ENCODE data around the gene DNAH2.

The DNAH2 gene

GRCh38 chr17:7720125-7720524, 2.6 kb downstream of the DNAH2 start:
- DNase-seq (ENCODE audit: insufficient read length, low spot score) = no peak
- no peak for FAIRE-seq

- DNase-seq (ENCODE audit: insufficient read length, low spot score) (no peak), FAIRE-seq (no peak)
Observed at GRCh38 chr17:7721612-7722011, 4.1 kb downstream of the DNAH2 start.

- FAIRE-seq = no peak
- DNase-seq (ENCODE audit: insufficient read length, low spot score) = no peak
Observed at GRCh38 chr17:7727886-7728285, 10.3 kb downstream of the DNAH2 start.

GRCh38 chr17:7729816-7730215, 12.3 kb downstream of the DNAH2 start:
- FAIRE-seq (no peak), DNase-seq (ENCODE audit: insufficient read length, low spot score) (no peak)

DNA sequence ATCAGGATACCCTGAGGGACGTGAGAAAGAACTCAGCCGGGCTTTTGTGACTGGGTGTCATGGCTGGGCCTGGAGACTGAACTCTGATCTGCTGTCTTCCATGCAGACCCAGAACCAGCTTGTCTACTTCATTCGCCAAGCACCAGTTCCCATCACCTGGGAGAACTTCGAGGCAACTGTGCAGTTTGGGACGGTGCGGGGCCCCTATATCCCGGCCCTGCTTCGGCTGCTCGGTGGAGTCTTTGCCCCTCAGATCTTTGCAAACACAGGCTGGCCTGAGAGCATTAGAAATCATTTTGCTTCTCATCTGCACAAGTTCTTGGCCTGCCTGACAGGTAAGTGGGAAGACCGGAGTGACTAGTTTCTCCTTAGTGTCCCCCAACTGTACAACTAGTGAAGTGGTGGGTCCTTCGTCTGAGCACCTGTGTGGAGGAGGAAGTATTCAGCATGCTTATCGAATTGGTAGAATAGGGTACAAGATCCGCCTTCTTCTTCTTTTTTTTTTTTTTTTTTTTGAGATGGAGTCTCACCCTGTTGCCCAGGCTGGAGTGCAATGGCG, 15.5 kb downstream of the DNAH2 start:
- no peak for FAIRE-seq
- no peak for DNase-seq (ENCODE audit: insufficient read length, low spot score)

DNA sequence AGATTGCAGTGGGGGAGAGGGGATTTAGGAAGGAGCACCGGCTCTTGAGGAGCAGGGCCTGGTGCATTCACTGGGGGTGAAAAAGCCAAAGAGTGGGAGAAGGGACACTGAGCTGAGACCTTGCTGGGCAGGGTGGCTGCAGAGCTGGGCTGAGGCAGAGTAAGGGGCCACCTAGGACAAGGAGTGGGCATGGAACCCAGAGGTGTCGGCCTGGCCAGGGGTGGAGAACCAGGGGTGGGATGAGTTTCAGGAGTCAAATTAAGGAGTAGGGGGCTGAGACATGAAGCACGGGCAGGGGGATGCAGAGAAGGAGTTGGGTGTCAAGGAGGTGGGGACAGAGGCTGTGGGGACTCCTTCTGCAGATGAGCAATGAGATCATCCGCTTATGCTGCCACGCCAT, 20.1 kb downstream of the DNAH2 start:
- DNase-seq (ENCODE audit: insufficient read length, low spot score) (no peak), FAIRE-seq (no peak)

GRCh38 chr17:7739746-7740145, 22.2 kb downstream of the DNAH2 start:
- DNase-seq (ENCODE audit: insufficient read length, low spot score) = no peak
- no peak for FAIRE-seq

DNA sequence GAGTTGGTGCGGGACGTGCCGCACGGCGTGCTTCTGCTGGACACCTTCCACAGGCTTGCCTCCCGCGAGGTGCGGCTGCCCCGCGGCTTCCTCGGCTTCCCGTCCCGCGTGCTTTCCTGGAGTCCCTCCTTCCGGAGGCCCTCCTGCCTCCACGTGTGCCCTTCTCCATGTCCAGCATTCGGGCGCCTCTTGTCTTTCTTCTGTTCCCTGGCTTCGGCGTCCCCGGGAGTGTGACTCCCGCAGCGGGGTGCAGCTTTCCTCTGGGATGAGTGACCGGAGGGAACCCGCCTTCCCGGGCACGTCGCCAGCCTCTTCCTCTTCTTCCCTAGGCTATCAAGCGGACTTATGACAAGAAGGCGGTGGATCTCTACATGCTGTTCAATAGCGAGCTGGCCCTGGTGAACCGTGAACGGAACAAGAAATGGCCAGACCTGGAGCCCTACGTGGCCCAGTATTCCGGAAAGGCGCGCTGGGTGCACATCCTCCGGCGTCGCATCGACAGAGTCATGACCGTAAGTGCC, 23.0 kb downstream of the DNAH2 start:
- no peak for FAIRE-seq

DNA sequence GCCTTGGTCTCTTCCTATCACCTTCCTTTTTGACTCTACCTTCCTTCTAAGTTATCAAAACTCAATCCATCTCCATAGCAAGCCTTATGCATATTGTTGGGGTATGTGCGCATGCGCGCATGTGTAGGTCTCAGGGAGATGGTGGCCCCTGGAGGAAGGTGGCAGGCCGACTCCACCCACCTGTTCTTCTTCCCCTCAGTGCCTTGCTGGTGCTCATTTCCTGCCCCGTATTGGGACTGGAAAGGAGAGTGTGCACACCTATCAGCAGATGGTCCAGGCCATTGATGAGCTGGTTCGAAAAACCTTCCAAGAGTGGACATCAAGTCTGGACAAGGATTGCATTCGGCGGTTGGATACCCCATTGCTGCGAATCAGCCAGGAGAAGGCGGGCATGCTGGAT, 25.2 kb downstream of the DNAH2 start:
- DNase-seq (ENCODE audit: insufficient read length, low spot score) (no peak), FAIRE-seq (no peak)

More for the DNA sequence above, 23.0 kb downstream of the DNAH2 start:
- no peak for DNase-seq (ENCODE audit: insufficient read length, low spot score)

DNA sequence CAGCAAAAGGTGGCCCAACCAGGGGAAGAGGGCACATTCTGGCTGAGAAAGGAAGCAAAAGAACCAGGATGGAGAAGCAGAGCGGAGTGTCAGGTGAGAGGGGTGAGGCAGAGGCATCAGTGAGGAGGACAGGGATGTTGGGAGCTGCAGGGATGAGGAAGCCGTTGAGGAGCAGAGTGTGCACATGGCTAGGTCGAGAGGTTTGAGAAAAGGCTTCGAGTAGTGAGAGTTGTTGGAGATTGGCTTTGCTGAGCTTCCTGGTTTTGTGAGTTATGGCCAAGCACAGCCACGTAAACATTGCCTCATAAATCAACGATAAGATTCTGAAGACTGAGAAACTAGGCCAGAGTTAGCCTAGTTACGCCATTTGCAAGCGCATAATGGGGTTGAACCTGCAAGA, 26.9 kb downstream of the DNAH2 start:
- FAIRE-seq (no peak), DNase-seq (ENCODE audit: insufficient read length, low spot score) (no peak)

DNA sequence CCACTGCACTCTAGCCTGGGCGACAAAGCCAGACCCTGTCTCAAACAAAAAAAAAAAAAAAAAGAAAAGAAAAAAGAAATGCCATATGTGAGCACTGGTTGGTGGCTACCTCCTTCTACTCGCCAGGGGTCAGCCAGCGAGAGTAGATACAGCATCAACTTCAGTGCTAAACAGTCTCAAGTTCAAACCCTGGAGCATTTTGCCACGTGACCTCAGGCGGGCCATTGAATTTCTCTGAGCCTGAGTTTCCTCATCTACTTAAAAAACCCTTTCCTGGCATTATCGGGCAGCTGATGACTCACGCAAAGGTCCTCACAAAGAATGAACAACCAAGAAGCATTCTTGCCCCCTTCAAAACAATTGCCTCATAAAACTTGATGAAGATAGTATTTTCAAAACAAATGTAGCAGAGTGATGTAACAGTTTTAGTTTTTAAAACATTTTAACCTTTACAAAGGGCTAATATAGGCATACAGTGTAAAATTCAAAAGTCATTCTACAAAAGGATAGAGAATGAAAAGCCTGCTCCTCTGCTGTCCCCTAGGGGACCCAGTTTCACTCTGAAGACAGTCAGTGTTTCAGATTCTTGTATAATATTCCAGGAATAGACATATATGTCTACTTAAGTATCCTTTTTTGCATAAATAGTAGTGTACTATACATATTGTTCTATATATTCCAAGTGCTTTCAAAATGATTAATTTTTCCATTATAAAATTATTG, 28.4 kb downstream of the DNAH2 start:
- no peak for DNase-seq (ENCODE audit: insufficient read length, low spot score)
- no peak for FAIRE-seq

- DNase-seq (ENCODE audit: insufficient read length, low spot score) = no peak
Observed at GRCh38 chr17:7747635-7748071, 30.1 kb downstream of the DNAH2 start.

GRCh38 chr17:7748076-7748775, 30.7 kb downstream of the DNAH2 start:
- no peak for FAIRE-seq
- no peak for DNase-seq (ENCODE audit: insufficient read length, low spot score)

More at GRCh38 chr17:7747635-7748071, 30.1 kb downstream of the DNAH2 start:
- no peak for FAIRE-seq

GRCh38 chr17:7750321-7750821, 32.8 kb downstream of the DNAH2 start:
- FAIRE-seq (no peak), DNase-seq (ENCODE audit: insufficient read length, low spot score) (no peak)

- DNase-seq (ENCODE audit: insufficient read length, low spot score) = no peak
- FAIRE-seq = no peak
Observed at GRCh38 chr17:7754656-7755055, 37.1 kb downstream of the DNAH2 start.

GRCh38 chr17:7755095-7755890, 37.7 kb downstream of the DNAH2 start:
- FAIRE-seq = no peak
- no peak for DNase-seq (ENCODE audit: insufficient read length, low spot score)

DNA sequence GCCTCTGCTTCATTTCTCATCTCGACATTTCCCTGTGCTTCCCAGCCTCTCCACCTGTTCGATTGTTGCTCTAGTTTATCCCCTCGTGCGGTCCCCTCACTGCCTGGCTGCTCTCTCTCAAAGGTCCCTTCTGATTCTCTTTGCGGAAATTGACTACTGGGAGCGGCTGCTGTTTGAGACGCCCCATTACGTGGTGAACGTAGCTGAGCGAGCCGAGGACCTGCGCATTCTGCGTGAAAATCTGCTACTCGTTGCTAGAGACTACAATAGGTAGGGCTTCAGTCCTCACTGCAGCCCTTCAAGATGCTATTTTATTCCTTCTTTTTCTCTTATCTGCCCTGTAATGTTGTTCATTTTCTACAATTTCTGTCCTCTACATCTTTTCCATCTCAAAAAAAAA, 39.4 kb downstream of the DNAH2 start:
- no peak for FAIRE-seq
- no peak for DNase-seq (ENCODE audit: insufficient read length, low spot score)

DNA sequence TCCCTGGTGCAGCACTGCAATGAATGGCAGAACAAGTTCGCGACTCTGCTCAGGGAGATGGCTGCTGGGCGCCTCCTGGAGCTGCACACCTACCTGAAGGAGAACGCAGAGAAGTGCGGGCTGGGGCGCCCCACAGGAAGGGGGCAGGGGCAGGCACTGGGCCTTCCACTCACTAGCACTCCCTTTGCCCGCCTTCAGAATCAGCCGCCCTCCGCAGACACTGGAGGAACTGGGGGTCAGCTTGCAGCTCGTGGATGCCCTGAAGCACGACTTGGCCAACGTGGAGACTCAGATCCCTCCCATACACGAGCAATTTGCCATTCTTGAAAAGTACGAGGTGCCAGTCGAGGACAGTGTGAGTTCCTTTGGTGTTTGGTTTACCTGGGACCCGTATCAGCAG, 46.4 kb downstream of the DNAH2 start:
- FAIRE-seq = no peak
- no peak for DNase-seq (ENCODE audit: insufficient read length, low spot score)

GRCh38 chr17:7767004-7767403, 49.5 kb downstream of the DNAH2 start:
- no peak for FAIRE-seq
- no peak for DNase-seq (ENCODE audit: insufficient read length, low spot score)

DNA sequence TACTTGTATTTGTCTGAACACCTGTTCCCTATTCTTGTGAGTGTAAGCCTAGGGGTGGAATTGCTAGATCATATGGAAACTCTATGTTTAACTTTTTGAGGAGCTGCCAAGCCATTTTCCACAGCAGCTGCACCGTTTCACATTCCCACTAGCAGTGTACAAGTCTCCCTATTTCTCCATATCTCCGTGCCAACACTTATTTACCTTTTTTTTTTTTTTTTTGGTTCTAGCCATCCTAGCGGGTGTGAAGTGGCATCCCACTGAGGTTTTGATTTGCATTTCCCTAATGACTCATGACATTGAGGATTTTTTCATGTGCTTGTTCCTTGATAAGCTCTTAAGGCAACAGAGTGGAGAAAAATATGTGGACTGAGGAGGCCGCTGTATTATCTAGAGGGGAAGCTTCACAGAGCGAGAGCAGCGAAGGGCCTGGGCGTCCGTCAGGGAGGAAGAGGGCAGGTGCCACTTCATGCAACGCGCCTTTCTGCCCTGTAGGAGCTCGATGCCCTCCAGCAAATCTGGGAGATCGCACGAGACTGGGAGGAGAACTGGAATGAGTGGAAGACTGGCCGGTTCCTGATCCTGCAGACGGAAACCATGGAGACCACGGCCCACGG, 50.0 kb downstream of the DNAH2 start:
- no peak for DNase-seq (ENCODE audit: insufficient read length, low spot score)

More for the DNA sequence above, 50.0 kb downstream of the DNAH2 start:
- no peak for FAIRE-seq

Data from GM19239 (cell line).